BJ (cell line): Measurements from ENCODE around the gene PPP1R9B. TPM values are rescaled to one million over a fixed set of nuclear protein-coding genes. Genes with fewer than 3 reads are reported as not detected.

ENCODE experiments used
- CTCF ChIA-PET: fragments of 350-600 bp; formaldehyde crosslinking; extraction: SDS; loops from one replicate; lab custom pipeline; 2021; ENCODE audit warnings: antibody characterized with exemption, inconsistent platforms; lab: Yijun Ruan, JAX
- POLR2A ChIA-PET: fragments of 300-600 bp; sonication (Branson Sonifier 250); formaldehyde crosslinking; extraction: SDS; loops from one replicate; lab custom pipeline; 2021; ENCODE audit warnings: antibody characterized with exemption; lab: Charles Lee
- DNase-seq: peaks from one replicate; pipeline ENCODE4 v3.0.0-alpha.2; 2011; ENCODE audit warnings: low read depth
- H3K27me3 ChIP-seq: 2 replicates; pipeline ENCODE4 v1.6.0; 2011; ENCODE audit warnings: low read length; ENCODE audit not compliant: control insufficient read depth, insufficient read depth
- H3K36me3 ChIP-seq: 2 replicates; pipeline ENCODE4 v1.5.1; 2011; ENCODE audit warnings: low read length; ENCODE audit not compliant: control insufficient read depth, insufficient read depth
- H3K4me3 ChIP-seq: 2 replicates; pipeline ENCODE4 v1.5.1; 2011; ENCODE audit warnings: low read depth, mild to moderate bottlenecking, control low read depth, low read length
- polyA plus RNA-seq: library from polyadenylated mRNA; depleted of rRNA; stranded (reverse); fragments of >200 nt; gene quantifications from 2 replicates; pipeline ENCODE4 v1.2.3, GENCODE V29; 2011
- TF ChIP-seq, protein P1 (sequence below): IDR thresholded peaks from 2 replicates; pipeline ENCODE4 v1.5.1; 2011; ENCODE audit warnings: low read depth, mild to moderate bottlenecking, control low read depth, inconsistent platforms, low read length, moderate library complexity; ENCODE audit not compliant: insufficient read depth

Gene PPP1R9B
- polyA plus RNA-seq, 1 experiment: 17.2 TPM

DNA sequence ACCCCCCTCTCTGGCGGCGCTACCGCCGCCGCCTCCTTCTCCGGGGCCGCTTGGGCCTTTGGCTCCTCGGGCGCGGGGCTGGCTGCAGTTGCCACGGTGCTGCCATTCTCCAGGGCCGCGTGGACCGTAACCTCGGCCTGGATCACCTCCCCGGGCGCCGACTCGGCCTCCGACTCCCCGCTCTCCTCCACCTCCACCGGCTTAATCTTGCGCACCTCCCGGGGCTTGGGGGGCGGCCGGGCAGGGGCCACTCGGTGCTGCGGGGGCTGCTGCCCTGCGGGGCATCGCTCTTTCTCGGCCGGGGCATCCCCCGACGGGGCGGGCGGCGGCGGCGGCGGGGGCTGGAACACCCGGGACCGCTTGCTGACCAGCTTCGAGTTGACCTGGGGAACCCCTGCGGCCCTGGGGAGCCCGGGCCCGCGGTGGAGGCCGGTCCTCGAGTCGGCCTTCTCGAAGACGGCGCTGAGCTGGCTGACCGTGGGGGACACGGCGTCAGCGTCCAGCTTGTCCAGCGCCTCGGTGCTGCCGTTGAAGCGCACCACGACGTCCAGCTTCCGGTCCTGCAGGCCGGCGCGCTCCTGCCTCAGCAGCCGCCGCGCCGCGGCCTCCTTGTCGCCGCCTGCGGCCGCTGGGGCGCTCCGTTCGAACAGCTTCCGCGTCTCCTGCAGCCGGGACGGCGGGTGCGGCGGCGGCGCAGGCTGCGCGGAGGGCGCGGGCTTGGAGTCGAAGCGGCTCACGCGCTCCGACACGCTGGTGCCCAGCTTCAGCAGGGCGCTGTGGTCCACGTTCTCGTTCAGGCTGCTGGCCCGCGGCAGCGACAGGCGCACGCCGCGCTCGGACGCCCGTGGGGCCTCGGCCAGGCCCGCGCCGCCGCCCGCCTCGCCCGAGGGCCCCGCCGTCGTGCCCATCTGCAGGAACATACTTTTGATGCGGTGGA is 792 bp downstream of the PPP1R9B start:
- ChIA-PET CTCF (interaction anchor here (0.8 to 3.8 kb wide), 12 partner anchors 10 to 140 kb away, joined by 3 to 30 read pairs (median 4); partner anchors contain the start of genes PDK2 and SAMD14), POLR2A (interaction anchor here (0.5 kb wide), 2 partner anchors 54 to 363 kb away, joined by 4 to 10 read pairs; no protein-coding TSS in a partner anchor)
- no peak for DNase-seq
- Histone ChIP-seq H3K36me3 (no peaks in the 10 kb centered on the region; the same call in 1 of the 2 replicates), H3K4me3 (peak overlapping the region; percentile 67), H3K27me3 (no peaks in the 10 kb centered on the region)
- TF ChIP-seq, protein P1, sequence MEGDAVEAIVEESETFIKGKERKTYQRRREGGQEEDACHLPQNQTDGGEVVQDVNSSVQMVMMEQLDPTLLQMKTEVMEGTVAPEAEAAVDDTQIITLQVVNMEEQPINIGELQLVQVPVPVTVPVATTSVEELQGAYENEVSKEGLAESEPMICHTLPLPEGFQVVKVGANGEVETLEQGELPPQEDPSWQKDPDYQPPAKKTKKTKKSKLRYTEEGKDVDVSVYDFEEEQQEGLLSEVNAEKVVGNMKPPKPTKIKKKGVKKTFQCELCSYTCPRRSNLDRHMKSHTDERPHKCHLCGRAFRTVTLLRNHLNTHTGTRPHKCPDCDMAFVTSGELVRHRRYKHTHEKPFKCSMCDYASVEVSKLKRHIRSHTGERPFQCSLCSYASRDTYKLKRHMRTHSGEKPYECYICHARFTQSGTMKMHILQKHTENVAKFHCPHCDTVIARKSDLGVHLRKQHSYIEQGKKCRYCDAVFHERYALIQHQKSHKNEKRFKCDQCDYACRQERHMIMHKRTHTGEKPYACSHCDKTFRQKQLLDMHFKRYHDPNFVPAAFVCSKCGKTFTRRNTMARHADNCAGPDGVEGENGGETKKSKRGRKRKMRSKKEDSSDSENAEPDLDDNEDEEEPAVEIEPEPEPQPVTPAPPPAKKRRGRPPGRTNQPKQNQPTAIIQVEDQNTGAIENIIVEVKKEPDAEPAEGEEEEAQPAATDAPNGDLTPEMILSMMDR: no peak

DNA sequence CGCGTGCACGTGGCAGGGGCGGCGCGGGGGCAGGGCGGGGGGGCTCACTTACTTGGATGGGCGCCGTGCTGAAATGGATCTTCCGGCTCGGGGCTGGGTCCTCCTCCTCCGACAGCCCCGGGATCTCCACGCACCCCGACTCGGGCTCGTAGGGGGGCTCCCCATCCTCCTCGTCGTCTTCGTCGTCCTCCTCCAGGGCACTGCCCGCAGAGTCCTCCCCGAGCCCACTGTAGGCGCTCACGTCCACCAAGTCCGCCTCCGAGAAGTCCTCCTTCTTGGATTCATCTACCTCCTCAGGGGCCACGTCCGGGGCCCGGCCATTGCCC is 1.4 kb downstream of the PPP1R9B start:
- no peak for DNase-seq
- no peaks in the 10 kb centered on the region for H3K27me3 ChIP-seq
- H3K36me3 ChIP-seq: peaks cover 6% of the 10 kb centered on the region
- peak overlapping the region; percentile 67 for H3K4me3 ChIP-seq
- POLR2A ChIA-PET: interaction anchor here (0.5 kb wide), 1 partner anchor 53 kb away, joined by 4 read pairs; no protein-coding TSS in a partner anchor
- CTCF ChIA-PET: interaction anchor here (0.9 to 3.8 kb wide), 4 partner anchors 9 to 54 kb away, joined by 3 to 30 read pairs (median 11); partner anchors contain the start of gene PDK2
- TF ChIP-seq, protein P1: no peak

DNA sequence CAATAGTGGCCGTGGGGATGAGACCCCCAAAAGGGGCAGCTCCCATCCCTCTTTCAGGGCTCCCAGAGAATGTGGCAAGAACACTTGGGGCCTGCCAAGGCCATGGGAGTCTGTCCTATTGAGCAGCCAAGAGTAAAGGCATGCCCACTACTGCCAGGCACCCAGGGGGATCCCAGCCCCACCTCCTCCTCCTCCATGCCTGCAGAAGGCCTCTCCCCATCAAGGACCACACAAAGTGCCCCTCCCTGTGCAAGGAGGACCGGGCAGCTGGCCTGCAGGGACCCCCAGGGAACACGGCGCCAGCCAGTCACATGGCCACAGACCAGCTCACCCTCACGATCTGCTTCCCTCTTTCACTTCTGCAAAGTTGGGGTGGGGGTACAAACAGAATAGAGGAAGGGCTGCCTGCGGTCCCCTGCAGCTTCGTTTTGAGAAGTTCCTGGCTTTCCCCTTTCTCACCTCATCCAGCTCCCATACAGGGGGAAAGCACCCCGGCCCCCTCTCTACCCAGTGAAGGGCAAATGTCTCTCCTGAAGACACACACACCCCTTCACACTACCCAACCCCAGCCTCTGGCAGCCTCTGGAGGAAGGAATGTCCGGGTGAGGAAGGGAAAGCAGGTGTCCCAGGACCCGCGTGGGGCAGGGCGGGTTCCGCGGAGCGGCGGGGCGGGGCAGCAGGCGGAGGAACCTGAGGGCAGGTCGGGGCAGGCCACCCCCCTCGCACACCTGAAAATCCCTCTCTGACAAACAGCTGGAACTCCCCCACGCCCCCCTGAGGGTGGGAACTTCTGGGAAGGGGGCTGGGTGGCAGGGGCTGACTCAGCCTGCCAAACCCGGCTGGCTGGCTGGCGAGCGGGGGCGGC is 2.0 kb downstream of the PPP1R9B start:
- DNase-seq: no peak
- H3K4me3 ChIP-seq: peak overlapping the region; percentile 67
- ChIA-PET POLR2A (no interaction called here), CTCF (interaction anchor here (0.5 to 4.4 kb wide), 8 partner anchors 8 to 145 kb away, joined by 3 to 20 read pairs (median 5); partner anchors contain the start of gene PDK2)
- TF ChIP-seq, protein P1: peak; percentile 56
- peaks cover 11% of the 10 kb centered on the region for H3K36me3 ChIP-seq
- no peaks in the 10 kb centered on the region for H3K27me3 ChIP-seq

DNA sequence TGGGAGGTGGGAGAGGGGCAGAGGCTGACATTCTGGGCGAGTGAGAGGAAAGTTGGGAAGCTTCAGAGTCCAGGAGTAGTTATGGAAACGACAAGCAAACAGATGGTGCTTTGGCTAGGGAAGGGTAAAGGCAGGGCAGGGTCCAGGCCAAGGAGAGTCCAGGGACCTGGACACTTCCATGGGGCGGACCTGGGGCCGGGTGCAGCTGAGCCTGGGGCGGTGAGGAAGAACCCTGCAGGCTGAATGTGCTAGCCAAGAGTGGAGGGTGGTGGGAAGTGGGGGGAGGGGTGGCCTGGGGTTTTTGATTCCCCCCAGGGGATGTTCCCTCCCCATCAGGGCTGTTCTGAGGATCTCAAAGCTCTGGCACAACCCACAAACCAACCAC is 2.6 kb downstream of the PPP1R9B start:
- TF ChIP-seq, protein P1: no peak
- ChIA-PET POLR2A (no interaction called here), CTCF (interaction anchor here (0.5 to 4.4 kb wide), 9 partner anchors 8 to 146 kb away, joined by 3 to 20 read pairs (median 6); partner anchors contain the start of gene PDK2)
- Histone ChIP-seq H3K36me3 (peaks cover 17% of the 10 kb centered on the region), H3K4me3 (peak overlapping the region; percentile 67), H3K27me3 (no peaks in the 10 kb centered on the region)
- DNase-seq: no peak
